ENCODE measurements around the gene NUCB1.
"Not testable (repeated sequence)": the region's sequence is repeated elsewhere in the genome, so short reads cannot be mapped to it uniquely, and the experiment has no call there.

Gene NUCB1

DNA sequence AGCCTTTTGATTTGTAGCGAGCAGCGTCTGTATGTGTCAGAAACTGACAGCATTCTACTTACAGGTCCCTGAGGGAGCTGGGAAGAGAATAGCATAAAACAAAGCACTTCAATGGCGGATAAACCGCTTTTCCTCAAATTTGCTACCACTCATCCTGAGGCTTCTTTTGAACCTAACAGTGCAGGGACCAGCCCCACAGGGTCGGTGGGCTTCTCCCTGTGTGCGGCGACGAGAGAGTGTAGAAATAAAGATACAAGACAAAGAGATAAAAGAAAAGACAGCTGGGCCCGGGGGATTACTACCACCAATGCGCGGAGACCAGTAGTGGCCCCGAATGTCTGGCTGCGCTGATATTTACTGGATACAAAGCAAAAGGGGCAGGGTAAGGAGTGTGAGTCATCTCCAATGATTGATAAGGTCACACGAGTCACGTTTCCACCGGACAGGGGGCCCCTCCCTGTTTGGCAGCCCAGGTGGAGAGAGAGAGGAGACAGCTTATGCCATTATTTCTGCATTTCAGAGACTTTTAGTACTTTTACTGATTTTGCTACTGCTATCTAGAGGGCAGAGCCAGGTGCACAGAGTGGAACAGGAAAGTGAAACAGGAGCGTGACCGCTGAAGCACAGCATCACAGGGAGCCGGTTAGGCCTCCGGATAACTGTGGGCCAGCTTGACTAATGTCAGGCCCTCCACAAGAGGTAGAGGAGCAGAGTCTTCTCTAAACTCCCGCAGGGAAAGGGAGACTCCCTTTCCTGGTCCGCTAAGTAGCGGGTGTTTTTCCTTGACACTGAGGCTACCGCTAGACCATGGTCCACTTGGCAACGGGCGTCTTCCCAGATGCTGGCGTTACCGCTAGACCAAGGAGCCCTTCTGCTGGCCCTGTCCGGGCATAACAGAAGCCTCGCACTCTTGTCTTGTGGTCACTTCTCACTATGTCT lies 23.8 kb upstream of the NUCB1 start:
- not testable (repeated sequence) for H3K27me3 ChIP-seq (ENCODE audit: control insufficient read depth, insufficient read depth, low read length); H3K9me3 ChIP-seq (ENCODE audit: control insufficient read depth, insufficient read depth, low read depth, low read length); H3K4me3 ChIP-seq (ENCODE audit: low read depth, low read length); H3K9ac ChIP-seq (ENCODE audit: low read length); H3K27ac ChIP-seq (ENCODE audit: low read depth, low read length)
- Histone ChIP-seq H3K4me1 (ENCODE audit: control insufficient read depth, insufficient read depth, low read length) (peaks cover 21% of the 10 kb centered on the region), H3K36me3 (ENCODE audit: control insufficient read depth, insufficient read depth, low read length) (peaks cover 43% of the 10 kb centered on the region)

DNA sequence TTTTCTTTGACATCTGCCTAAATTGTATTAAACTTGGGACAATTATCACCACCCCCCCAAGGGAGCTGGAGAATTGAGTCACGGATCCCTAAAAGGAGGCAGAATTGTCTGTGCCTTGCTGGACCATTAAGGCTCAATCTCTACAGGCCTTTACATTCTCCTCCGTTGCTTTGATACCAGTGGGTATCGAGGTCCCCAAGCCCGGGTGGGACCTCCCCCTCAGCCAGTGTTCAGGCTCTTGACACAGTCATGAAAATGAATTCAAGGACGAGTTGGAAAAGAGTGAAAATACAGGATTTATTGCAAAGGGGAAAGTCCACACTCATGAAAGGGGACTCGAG lies 22.3 kb upstream of the NUCB1 start:
- Histone ChIP-seq H3K9ac (ENCODE audit: low read length) (no peak overlapping the region), H3K4me3 (ENCODE audit: low read depth, low read length) (no peak overlapping the region), H3K27me3 (ENCODE audit: control insufficient read depth, insufficient read depth, low read length) (no peaks in the 10 kb centered on the region), H3K4me1 (ENCODE audit: control insufficient read depth, insufficient read depth, low read length) (peaks cover 21% of the 10 kb centered on the region), H3K36me3 (ENCODE audit: control insufficient read depth, insufficient read depth, low read length) (peaks cover 40% of the 10 kb centered on the region), H3K27ac (ENCODE audit: low read depth, low read length) (no peak overlapping the region), H3K9me3 (ENCODE audit: control insufficient read depth, insufficient read depth, low read depth, low read length) (no peaks in the 10 kb centered on the region)

DNA sequence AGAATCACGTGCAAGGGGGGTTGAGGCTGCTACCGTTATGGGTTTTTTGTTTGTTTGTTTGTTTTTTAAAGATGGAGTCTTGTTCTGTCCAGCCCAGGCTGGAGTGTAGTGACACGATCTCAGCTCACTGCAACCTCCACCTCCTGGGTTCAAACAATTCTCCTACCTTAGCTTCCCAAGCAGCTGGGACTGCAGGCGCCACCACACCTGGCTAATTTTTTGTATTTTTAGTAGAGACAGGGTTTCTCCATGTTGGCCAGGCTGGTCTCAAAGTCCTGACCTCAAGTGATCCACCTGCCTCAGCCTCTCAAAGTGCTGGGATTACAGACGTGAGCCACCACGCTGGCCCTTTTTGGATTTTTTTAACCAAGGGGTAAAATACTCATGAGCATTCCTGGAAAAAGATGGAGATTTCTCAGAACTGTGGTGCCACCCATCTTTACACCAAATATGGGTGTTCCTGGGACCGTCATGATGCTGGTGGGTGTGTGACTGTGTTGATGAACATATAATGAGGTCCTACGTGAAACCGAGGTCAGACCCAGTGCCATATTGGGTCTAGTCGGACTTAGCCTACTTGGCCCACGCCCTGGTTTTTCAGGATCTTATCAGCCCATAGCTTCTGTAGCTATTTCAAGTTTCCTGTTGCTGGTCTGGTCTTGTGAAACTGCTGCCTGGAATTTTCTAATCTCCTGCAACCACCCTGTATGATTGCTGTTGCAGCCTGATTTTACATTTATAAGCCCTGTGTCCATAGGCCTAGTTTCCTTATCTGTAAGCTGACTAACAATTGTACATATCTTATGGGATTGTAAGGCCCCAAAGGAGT lies 21.7 kb upstream of the NUCB1 start:
- Histone ChIP-seq H3K27me3 (ENCODE audit: control insufficient read depth, insufficient read depth, low read length) (no peaks in the 10 kb centered on the region), H3K4me3 (ENCODE audit: low read depth, low read length) (no peak overlapping the region), H3K36me3 (ENCODE audit: control insufficient read depth, insufficient read depth, low read length) (peaks cover 37% of the 10 kb centered on the region), H3K9me3 (ENCODE audit: control insufficient read depth, insufficient read depth, low read depth, low read length) (no peaks in the 10 kb centered on the region), H3K4me1 (ENCODE audit: control insufficient read depth, insufficient read depth, low read length) (peaks cover 19% of the 10 kb centered on the region), H3K27ac (ENCODE audit: low read depth, low read length) (no peak overlapping the region), H3K9ac (ENCODE audit: low read length) (no peak overlapping the region)

DNA sequence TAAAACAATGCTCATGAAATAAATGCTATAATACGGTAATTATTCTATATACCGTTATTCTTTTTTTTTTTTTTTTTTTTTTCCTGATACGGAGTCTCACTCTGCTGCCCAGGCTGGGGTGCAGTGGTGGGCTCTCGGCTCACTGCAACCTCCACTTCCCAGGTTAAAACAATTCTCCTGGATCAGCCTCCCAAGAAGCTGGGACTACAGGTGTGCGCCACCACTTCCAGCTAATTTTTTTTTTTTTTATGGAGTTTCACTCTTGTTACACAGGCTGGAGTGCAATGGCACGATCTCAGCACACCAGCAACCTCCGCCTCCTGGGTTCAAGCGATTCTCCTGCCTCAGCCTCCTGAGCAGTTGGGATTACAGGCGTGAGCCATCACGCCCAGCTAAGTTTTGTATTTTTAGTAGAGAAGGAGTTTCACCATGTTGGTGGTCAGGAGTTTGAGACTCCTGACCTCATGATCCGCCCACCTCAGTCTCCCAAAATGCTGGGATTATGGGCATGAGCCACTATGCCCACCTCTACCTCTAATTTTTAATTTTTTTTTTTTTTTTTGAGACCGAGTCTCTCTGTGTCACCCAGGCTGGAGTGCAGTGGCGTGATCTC lies 21.0 kb upstream of the NUCB1 start:
- Histone ChIP-seq H3K9me3 (ENCODE audit: control insufficient read depth, insufficient read depth, low read depth, low read length) (no peaks in the 10 kb centered on the region), H3K36me3 (ENCODE audit: control insufficient read depth, insufficient read depth, low read length) (peaks cover 29% of the 10 kb centered on the region), H3K4me1 (ENCODE audit: control insufficient read depth, insufficient read depth, low read length) (peaks cover 12% of the 10 kb centered on the region), H3K27me3 (ENCODE audit: control insufficient read depth, insufficient read depth, low read length) (no peaks in the 10 kb centered on the region), H3K27ac (ENCODE audit: low read depth, low read length) (no peak overlapping the region), H3K4me3 (ENCODE audit: low read depth, low read length) (no peak overlapping the region), H3K9ac (ENCODE audit: low read length) (no peak overlapping the region)

DNA sequence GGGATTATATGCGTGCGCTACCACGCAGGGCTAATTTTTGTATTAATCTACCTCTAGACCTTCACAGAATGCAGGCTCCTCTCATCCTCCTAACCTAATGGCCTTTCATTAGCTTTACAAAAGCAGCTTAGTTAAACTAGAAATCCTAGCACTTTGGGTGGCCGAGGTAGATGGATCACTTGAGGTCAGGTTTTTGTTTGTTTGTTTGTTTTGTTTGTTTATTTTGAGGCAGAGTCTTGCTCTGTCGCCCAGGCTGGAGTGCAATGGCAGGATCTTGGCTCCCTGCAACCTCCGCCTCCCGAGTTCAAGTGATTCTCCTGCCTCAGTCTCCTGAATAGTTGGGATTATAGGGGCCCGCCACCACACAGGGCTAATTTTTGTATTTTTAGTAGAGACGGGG lies 20.4 kb upstream of the NUCB1 start:
- H3K9ac ChIP-seq (ENCODE audit: low read length); H3K4me1 ChIP-seq (ENCODE audit: control insufficient read depth, insufficient read depth, low read length); H3K9me3 ChIP-seq (ENCODE audit: control insufficient read depth, insufficient read depth, low read depth, low read length); H3K27me3 ChIP-seq (ENCODE audit: control insufficient read depth, insufficient read depth, low read length); H3K4me3 ChIP-seq (ENCODE audit: low read depth, low read length); H3K27ac ChIP-seq (ENCODE audit: low read depth, low read length): not testable (repeated sequence)
- peaks cover 24% of the 10 kb centered on the region for H3K36me3 ChIP-seq (ENCODE audit: control insufficient read depth, insufficient read depth, low read length)

DNA sequence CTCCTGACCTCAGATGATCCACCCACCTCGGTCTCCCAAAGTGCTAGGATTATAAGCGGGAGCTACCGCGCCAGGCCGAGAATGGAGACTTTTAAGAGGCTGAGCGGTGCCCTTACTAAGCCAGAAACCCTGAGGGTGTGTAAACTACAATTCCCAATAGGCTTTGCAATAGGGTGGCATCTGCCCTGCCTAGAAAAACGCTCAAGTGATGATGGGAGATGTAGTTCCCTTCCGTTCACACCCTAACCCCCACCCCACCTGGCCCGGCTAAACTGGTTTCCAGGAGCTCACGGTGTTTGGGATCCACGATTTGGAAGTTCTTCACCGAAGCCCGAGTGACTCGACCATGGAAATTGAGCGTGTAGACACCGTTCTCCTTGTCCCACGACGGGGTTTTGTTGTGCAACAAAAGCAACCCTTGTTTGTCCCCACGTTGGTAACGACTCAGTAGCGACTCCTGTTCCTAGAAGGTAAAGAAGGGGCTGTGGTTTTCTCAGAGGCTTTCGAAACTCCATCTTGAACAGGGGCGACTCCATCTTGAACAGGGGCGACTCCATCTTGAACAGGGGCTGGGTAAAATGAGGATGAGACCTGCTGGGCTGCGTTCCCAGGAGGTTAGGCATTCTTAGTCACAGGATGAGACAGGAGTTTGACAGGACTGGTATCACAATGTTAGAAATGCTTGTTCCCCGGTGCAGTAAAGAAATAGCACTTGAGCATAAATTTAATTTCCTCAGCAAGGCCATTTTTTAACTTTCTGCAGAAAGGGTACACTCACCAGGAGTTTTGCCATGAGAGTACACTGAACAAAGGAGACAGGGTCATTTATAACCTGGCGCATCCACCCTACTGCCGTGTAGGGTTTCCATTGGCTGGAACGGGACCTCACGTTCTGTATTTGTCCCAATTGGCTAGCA lies 18.1 kb upstream of the NUCB1 start:
- H3K9me3 ChIP-seq (ENCODE audit: control insufficient read depth, insufficient read depth, low read depth, low read length): no peaks in the 10 kb centered on the region

DNA sequence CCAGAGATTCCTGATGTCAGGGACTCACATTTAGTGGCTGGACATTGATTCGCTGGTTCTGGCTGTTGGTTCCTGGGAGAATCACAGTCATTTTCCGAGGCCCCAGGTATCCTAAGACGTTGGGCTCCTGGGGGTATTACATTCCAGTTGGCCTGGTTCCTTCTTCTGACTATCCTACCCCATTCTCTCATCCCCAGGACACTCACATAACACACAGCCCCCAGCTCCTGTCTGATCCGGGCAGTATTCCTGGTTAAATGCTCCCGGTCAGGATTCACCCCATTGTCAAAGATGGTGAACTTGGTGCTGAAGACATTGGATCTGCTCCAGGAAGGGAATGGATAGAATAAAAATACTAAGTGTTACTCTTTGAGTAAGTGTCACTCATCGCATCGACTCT lies 16.4 kb upstream of the NUCB1 start:
- Histone ChIP-seq H3K27me3 (ENCODE audit: control insufficient read depth, insufficient read depth, low read length) (no peaks in the 10 kb centered on the region), H3K9ac (ENCODE audit: low read length) (no peak overlapping the region), H3K4me3 (ENCODE audit: low read depth, low read length) (no peak overlapping the region), H3K9me3 (ENCODE audit: control insufficient read depth, insufficient read depth, low read depth, low read length) (no peaks in the 10 kb centered on the region), H3K27ac (ENCODE audit: low read depth, low read length) (no peak overlapping the region), H3K4me1 (ENCODE audit: control insufficient read depth, insufficient read depth, low read length) (peaks cover 6% of the 10 kb centered on the region), H3K36me3 (ENCODE audit: control insufficient read depth, insufficient read depth, low read length) (no peaks in the 10 kb centered on the region)

More for the DNA sequence above, 18.1 kb upstream of the NUCB1 start:
- H3K27me3 ChIP-seq (ENCODE audit: control insufficient read depth, insufficient read depth, low read length): no peaks in the 10 kb centered on the region
- H3K36me3 ChIP-seq (ENCODE audit: control insufficient read depth, insufficient read depth, low read length): 0 out of 2 replicates have a peak, but pooled peaks cover 4% of the 10 kb centered on the region
- no peak overlapping the region for H3K4me3 ChIP-seq (ENCODE audit: low read depth, low read length)
- peaks cover 6% of the 10 kb centered on the region for H3K4me1 ChIP-seq (ENCODE audit: control insufficient read depth, insufficient read depth, low read length)
- no peak overlapping the region for H3K27ac ChIP-seq (ENCODE audit: low read depth, low read length)
- H3K9ac ChIP-seq (ENCODE audit: low read length): no peak overlapping the region

DNA sequence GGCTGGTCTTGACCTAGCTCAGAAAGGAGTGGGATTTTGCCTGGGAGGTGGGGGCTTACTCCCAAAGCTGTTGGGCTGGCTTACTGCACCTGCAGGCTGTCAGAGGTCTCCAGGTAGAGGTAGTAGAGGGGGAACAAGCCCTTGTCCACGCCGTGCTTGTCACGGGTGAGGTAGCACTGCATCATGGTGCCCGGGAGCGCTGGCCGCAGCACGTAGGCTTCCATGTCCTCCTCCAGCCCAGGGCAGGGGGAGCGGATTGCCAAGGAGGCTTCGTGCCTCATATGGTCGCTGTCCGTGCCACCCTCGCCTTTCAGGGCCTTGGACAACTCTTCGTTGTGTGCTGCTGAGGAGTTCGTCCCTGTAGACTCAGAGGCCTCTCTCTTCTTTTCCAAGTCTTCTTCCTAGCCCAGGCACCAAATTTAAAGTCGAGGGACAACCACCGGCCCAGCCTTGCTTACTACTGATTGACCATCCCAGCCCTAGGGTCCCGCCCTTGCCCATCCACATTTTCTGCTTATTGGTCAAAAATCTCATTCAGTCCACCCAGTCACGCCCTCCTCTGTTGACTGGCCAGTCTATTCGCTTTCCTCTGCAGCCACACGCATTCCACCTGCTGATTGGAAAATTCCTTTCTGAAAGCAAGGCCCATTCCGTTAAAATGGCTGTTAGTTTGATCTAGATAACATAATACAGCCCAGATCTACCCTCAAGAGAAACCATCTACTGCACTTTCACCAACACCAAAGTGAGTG lies 12.1 kb upstream of the NUCB1 start:
- Histone ChIP-seq H3K9me3 (ENCODE audit: control insufficient read depth, insufficient read depth, low read depth, low read length) (no peaks in the 10 kb centered on the region), H3K4me3 (ENCODE audit: low read depth, low read length) (no peak overlapping the region), H3K27ac (ENCODE audit: low read depth, low read length) (no peak overlapping the region), H3K36me3 (ENCODE audit: control insufficient read depth, insufficient read depth, low read length) (no peaks in the 10 kb centered on the region), H3K4me1 (ENCODE audit: control insufficient read depth, insufficient read depth, low read length) (no peaks in the 10 kb centered on the region), H3K27me3 (ENCODE audit: control insufficient read depth, insufficient read depth, low read length) (no peaks in the 10 kb centered on the region), H3K9ac (ENCODE audit: low read length) (no peak overlapping the region)

DNA sequence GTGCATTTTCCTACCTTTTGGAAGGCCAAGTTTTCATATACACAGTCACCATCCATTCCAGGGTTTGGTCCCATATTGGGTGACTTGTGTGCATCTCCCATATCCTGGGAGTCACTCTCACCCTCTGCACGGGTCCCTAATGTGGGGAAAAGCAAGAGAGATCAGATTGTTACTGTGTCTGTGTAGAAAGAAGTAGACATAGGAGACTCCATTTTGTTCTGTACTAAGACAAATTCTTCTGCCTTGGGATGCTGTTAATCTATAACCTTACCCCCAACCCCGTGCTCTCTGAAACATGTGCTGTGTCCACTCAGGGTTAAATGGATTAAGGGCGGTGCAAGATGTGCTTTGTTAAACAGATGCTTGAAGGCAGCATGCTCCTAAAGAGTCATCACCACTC lies 10.6 kb upstream of the NUCB1 start:
- not testable (repeated sequence) for H3K36me3 ChIP-seq (ENCODE audit: control insufficient read depth, insufficient read depth, low read length); H3K4me1 ChIP-seq (ENCODE audit: control insufficient read depth, insufficient read depth, low read length); H3K27me3 ChIP-seq (ENCODE audit: control insufficient read depth, insufficient read depth, low read length); H3K9me3 ChIP-seq (ENCODE audit: control insufficient read depth, insufficient read depth, low read depth, low read length); H3K27ac ChIP-seq (ENCODE audit: low read depth, low read length); H3K9ac ChIP-seq (ENCODE audit: low read length); H3K4me3 ChIP-seq (ENCODE audit: low read depth, low read length)

DNA sequence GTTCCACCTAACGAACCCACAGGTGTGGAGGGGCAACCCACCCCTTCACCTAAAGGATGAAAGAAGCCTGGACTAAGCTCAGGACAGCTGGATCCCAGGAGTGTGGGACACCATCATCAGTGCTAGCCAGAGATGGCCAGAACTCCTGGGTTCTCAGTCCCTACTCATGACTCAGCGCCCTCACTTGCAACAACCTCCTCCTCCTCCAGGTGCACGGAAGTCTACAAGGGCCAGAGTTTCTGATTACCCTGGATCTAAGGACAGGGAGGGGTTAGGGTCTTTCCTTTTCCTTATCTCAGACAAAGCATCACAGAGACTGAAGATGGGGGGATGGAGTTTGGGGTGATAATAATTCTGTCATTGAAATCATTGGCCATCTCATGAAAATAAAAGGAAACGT lies 9.6 kb upstream of the NUCB1 start:
- Histone ChIP-seq H3K4me1 (ENCODE audit: control insufficient read depth, insufficient read depth, low read length) (no peaks in the 10 kb centered on the region), H3K9ac (ENCODE audit: low read length) (no peak overlapping the region), H3K9me3 (ENCODE audit: control insufficient read depth, insufficient read depth, low read depth, low read length) (no peaks in the 10 kb centered on the region), H3K27ac (ENCODE audit: low read depth, low read length) (no peak overlapping the region), H3K4me3 (ENCODE audit: low read depth, low read length) (no peak overlapping the region), H3K27me3 (ENCODE audit: control insufficient read depth, insufficient read depth, low read length) (no peaks in the 10 kb centered on the region), H3K36me3 (ENCODE audit: control insufficient read depth, insufficient read depth, low read length) (no peaks in the 10 kb centered on the region)

All from HUES6 (cell line).